C1 segment of cervical spinal cord (tissue), 14 donors: ENCODE measurements around the gene HDLBP.

Experiments
- DNase-seq, 14 donors: peaks; one replicate each; lab custom pipeline; 2025; lab: John Stamatoyannopoulos, UW

Gene HDLBP, protein sequence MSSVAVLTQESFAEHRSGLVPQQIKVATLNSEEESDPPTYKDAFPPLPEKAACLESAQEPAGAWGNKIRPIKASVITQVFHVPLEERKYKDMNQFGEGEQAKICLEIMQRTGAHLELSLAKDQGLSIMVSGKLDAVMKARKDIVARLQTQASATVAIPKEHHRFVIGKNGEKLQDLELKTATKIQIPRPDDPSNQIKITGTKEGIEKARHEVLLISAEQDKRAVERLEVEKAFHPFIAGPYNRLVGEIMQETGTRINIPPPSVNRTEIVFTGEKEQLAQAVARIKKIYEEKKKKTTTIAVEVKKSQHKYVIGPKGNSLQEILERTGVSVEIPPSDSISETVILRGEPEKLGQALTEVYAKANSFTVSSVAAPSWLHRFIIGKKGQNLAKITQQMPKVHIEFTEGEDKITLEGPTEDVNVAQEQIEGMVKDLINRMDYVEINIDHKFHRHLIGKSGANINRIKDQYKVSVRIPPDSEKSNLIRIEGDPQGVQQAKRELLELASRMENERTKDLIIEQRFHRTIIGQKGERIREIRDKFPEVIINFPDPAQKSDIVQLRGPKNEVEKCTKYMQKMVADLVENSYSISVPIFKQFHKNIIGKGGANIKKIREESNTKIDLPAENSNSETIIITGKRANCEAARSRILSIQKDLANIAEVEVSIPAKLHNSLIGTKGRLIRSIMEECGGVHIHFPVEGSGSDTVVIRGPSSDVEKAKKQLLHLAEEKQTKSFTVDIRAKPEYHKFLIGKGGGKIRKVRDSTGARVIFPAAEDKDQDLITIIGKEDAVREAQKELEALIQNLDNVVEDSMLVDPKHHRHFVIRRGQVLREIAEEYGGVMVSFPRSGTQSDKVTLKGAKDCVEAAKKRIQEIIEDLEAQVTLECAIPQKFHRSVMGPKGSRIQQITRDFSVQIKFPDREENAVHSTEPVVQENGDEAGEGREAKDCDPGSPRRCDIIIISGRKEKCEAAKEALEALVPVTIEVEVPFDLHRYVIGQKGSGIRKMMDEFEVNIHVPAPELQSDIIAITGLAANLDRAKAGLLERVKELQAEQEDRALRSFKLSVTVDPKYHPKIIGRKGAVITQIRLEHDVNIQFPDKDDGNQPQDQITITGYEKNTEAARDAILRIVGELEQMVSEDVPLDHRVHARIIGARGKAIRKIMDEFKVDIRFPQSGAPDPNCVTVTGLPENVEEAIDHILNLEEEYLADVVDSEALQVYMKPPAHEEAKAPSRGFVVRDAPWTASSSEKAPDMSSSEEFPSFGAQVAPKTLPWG (N-terminal part only)

DNA sequence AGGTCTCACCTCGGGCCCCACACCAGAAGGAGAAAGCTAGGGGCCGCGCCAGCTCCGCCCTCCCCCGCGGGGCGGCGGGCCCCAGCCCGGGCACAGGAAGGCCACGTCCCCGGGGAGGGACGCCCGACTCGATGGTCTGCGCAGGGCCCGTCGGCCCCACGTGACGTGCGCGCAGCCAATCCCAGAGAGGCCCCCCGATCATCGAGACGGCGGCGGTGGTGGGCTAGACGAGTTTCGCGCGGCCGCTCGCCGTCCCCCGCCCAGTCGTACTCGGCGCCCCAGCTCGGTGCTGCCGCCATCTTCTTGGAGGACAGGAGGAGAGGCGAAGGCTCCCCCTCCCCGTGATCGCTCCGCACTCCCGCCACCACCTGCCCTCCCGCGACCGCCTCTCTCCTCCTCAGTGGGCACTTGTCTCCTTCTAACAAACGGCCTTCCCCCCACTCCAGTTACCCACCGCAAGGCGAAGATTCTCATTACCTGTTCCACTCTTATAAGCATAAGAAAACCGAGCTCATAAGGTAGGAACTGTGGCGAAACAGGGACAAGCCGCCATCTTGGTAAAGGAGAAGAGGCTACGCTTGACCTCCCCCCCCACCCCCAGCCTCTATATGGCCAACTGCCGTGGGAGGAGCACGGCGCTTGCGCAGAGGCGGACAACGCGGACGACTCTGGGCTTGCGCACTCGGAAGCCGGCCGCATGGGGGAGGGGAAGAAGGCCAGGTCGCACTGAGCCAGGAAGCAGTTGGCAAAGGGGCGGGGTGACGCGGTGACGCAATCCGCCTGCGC, at the start of gene HDLBP:
TSS of gene HDLBP (minus strand) at position 580 of the 786 bp plus-strand sequence. CDS start 48,803 bp downstream, outside the sequence.
- DNase-seq: peak; percentile 93 to 100 (median 99)

DNA sequence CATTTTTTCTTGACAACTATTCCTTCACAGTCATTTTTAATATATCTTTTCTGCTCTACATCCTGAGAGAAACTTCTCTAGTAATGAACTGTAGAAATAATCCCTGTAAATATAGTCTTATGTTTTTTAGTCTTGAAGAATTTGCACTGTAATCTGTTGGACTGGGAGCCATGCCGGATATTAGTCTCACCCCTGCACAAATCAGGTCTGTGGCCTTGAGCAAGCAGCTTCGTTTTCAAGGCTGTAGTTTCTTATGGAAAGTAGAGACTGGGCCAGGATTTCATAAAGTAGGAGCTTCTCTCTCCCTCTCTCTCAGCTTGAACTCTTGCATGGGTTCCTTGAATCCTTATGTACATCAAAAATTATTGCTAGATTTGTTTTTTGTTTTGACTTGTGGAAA, 49.3 kb upstream of the HDLBP start:
- no peak for DNase-seq

DNA sequence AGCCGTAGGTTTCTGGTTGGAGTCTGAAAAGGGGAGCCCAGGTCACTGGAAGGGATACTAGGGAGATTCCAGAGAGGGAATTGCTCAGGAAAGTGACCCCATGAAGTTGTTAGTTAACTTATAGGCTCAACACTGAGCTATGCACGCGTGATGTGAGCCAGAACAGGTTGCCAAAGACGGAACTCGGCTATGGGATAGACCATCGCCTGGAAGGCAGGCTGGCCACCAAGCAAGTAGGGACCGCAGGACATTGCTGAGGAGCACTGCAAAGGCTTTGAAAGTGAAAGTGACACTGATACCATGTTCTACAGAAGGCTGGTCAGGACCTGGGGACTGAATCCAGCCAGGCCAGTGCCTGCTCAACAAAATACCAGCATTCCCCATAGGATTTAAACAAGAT, 48.0 kb upstream of the HDLBP start:
- DNase-seq: peak in 1 of 14 donors; percentile 23

DNA sequence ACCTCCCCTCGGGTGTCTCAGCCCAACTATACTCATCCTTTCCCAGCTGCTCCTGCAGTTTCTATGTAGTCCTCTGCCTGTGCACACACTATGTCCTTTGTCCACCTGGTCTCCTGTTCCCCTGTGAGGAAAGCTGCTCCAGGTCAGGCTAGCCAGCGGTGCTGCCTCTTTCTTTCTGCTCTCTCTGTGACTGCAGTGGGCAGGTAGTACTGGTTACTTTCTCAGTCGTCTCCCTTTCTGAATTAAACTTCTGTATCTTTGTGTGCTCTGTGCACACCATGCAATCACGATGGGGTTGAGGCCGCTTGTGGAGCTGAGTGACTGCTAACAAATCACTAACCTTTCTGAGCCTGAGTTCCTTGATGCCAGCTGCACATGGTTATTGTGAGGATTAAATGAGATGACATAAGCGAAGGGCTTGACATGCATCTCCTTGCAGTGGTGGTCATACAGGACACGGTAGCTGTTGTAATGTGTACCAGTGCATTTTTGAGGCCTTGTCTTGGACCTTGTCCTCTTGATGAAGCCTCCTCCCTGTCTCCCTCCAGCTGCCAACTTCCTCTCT, 44.1 kb upstream of the HDLBP start:
- DNase-seq: no peak

DNA sequence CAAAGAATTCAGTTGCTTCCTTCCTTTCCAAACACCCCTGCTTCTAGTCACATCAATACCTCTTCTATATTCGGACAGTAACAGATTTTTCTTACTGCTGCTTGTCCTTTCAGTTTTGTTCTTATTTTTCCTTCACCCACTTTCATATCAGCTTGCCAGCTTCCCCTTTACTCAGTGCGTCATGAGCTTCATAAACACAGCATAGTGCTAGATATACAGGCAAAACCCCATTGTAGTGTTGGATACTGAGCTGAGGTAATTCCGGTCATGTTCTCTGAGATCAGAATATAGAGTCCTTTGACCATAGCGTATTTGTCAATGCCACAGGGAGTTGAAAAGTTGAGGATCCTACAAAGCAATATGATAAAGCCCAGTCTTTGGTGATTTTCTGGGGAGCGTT, 43.0 kb upstream of the HDLBP start:
- no peak for DNase-seq

DNA sequence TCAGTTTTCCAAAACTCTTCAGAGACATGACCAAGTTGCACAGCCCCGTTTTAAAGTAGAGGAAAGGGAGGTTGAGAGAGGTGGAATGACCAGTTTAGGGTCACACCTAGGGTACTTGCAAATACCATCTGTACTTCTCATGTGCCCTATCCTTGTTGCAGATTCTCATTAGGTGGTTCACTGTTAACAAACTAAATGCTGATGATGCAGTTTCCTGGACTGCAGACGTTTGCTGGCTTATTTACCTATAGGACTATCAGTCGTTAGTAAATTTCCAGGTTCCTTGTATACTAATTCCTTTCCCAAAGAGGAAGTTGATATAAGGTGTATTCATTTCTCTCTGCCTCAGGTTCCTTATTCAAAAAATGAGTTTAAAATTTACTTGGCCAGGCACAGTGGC, 42.1 kb upstream of the HDLBP start:
- DNase-seq: no peak

DNA sequence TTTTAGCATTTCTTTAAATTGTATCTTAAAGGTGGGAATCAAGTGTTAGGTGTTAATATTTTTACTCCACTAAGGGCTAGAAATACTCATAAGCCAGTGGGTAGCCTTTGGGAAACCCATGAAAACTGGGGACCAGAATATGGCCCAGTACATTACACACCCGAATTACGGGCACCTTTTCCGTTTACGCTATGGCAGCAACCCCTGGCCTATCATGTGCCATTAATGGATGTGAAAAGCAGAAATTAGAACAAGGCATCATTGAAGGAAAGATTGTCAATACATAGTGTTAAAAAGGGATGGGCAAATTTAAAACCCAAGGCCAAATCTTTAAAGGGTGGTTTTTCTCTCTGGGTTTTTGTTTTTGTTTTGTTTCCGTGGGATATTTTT, 41.4 kb upstream of the HDLBP start:
- peak in 1 of 14 donors; percentile 22 for DNase-seq

DNA sequence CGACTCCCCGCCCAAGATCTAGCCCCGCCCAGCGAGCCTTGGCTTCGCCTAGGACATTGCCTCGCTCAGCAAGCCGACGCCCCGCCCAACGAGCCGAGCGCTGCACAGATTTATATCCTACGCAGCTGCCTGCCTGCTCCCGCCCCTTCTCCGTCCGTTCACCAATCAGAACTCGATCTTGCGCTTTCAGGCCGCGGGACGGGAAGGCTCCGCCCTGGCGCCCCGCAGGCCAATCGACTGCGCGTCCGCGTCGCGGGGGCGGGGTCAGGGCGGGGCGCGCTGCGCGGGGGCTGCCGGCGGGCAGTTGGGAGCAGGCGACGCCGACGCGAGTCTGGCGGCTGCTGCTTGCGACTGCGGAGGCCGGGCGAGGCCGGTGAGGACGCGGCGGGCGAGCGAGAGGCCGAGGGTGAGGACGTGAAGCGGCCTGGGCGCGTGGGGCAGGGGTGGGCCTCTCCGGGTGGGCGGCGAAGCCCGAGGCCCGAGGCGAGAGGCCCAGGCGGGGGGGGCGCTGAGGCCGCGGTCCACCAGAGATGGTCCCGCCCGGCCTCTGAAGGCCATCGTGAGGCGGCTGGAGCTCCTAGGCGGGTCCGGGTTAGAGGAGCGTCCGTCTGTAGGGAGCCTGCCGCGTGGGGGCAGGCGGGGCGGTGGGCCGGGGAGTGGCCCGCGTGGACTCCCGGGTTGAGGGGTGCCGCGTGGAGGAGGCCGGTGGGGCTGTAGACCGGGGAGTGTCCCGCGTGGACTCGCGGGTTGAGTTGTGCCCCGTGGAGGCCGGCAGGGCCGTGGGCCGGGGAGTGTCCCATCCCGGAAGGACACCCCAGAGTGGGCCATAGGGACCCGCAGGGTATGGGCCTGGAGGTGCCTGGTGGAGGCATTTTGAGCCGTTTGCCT, 40.8 kb upstream of the HDLBP start, which contains the start of gene FARP2:
TSS of gene FARP2 (plus strand) at position 303 of the 888 bp plus-strand sequence. CDS start 16,823 bp downstream, outside the sequence.
- peak; percentile 69 to 100 (median 96) for DNase-seq

DNA sequence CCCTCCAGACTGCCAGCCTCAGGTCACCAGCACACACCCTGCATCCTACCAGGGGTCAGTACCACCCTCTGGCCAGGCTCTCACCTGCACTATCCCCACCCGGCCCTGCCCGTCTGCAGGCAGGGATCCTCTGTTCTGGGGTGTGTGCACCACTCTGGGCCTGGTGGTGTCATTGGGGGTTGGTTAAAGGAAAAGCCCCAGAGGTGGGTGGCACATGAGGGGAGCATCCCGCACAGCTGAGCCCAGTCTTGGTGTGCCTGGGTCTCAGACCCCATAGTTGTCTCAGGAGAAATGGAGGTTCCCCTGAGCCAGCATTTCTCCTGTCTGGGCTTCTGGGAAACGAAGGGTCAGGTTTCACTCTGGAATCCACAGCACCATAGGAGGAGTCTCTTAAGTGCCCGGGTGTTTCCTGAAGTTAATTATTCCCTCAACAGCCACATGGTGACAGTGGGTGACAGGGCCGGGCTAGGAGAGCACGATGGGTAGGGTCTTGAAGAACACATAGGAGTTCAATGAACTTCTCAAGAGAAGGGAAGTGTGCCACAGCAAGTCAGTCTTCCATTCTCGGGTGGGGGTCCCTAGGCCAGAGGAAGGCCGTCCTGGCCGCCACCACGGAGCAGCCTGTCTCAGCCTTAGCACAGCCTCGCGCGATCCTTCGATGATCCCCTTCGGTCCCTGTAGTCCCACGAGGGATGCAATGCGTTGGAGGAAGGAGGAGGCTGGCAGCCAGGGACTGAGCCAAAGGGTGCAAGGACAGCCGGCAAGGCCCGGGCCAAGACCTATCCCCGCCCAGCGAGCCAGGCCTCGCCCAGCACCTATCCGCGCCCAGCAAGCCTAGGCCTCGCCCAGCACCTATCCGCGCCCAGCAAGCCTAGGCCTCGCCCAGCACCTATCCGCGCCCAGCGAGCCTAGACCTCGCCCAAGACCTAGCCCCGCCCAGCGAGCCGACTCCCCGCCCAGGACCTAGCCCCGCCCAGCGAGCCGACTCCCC, 39.5 kb upstream of the HDLBP start:
- peak in 1 of 14 donors; percentile 74 for DNase-seq

DNA sequence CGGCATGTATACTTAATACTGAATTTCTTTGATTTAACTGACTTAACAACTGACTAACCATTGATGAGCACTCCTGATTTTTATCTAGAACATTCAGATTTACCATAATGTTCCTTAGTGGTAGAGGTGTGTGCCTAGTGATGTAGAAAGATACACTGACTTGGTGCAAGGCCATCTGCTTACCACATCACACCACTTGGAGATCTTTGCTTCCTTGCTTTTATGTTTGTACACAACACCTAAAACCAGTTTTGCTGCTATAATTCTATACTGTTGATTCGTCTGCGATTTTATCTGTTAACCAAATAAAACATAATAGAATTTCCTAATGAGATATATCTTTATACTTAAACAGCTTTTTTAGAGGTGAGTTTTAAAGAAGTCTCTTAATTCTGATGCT, 36.8 kb upstream of the HDLBP start:
- DNase-seq: no peak

DNA sequence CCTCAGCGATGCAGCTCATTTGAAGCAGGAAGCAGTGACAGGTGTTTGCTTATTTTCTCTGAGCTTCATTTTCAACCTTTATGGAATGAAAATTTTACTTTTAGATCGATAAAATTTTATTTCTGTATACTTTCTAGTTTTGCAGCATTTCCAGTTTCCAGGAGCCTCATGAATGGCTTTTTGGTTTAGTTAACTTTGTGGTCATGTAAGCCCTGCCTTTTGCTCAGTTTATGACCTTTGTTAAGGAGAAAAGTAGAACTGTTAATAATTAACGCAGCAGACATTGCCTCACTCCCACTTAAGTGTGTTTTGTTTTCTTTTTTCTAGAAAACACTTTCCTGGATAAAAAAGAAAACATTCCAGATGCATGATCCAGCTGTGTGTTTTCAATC, 36.2 kb upstream of the HDLBP start:
- DNase-seq: no peak

DNA sequence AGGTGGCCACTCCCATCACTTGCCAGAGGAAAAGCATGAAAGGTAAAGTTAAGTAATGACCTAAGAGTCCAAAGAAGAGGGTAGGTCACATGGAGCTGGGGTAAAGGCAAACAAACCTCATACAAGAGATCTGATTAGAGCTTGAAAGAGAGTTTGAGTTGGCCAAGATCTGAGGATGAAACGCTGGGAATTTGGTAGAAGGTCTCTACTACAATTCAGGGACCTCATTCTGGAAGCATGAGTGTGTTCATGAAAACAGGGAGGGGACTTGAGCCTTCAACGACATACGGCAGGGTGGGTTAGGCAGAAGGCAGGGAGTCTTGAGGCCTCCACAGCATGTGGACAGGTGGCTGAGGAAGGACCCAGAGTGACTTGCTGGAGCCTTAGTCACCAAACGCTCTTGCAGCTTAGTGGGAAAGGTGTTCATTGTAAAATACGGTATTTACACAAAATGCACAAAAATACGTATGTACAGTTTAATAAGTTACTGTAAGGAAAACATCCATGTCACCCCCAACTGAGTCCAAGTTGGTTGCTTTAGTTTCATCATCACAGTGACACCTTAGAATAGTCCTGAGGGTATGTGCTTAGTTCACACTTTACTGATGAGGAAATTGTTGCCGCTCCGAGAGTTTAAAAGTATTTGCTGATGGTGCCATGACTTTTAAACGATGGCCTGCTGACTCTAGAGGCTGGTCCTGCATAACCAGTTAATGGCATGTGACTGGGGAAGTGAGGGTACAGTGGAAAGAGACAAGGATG, 35.6 kb upstream of the HDLBP start:
- no peak for DNase-seq

DNA sequence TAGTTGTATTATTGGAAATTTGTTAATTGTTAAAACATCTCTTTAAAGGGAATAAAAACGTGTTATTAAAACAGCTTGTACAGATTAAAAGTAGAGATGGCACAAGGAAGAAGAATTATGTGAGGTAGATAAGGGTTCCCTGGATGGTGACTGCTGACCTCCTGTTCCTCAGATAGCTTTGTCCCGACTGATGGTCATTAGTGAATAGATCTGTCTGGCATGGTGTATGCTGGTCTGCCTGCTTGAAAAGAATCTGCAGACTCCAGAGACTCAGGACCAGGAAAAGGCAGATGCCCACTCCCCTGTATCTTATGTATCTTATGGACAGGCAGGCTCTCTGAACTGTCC, 35.0 kb upstream of the HDLBP start:
- DNase-seq: no peak

DNA sequence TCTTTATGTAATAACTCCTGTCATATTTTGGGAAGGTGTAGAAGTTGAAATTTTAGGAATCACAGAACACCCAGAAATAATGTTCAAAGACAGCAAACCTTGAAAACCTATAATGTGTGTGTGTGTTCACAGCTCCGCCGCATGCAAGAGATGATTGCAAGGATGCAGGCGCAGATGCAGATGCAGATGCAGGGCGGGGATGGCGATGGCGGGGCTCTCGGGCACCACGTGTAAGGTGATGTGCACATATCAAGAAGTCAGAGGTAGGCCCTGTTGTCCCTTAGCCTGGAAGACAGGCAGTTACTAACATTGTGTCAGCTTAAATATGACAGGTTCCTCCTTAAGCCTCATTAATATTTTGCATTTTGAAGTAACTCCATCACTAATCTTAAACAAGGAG, 34.5 kb upstream of the HDLBP start:
- DNase-seq: no peak

DNA sequence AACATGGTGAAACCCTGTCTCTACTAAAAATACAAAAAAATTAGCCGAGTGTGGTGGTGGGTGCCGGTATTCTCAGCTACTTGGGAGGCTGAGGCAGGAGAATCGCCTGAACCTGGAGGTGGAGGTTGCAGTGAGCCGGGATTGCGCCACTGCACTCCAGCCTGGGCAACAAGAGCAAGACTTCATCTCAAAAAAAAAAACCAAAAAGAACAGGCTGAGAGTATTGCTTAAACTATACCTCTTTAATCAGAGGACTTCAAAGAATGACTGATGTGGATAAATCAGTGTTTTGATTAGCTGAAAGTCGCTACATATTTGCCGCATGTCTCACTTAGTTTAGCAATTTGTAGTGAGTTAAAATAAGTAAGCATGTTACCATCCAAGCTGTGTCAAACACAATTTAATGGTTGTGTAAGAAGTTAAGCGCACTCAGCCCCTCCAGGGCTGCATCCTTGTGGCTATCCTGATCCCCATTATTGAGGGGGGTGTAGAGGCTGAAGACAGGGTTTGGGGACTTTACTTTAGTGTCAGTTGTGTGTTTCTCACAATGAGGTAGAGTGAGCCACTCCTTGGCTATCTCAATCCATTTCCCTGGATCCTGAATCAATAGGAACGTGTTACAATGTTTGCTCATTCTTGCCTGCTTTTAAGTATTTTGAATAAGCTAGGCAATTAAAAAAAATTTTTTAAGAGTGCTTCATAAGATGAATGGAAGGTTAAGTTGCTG, 29.6 kb upstream of the HDLBP start:
- no peak for DNase-seq

DNA sequence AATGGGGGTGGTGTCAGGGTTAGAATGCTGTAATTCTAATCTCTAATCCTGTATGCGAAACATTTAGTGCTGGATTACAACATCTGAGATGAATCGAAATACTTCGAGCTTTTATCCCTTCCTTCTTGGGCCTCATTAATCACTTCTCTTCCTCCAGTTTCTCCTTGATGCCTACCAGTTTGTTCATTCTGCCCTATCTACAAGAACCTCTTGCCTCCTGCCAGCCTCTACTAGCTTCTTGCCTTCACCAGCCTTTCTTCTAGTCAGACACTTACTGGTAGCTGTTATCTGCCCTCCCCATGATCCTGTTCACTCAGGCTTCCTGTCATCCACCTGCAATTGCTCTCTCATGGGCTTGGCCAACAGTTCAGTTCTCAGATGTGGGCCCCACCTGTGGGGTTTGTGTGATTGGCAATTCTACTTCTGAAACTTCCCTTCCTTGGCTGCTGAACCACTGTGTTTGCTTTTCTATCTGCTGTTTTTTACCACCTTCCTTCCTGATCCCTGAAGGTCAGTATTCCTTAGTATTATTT, 25.2 kb upstream of the HDLBP start:
- no peak for DNase-seq
